GM12878 (cell line): Measurements from ENCODE around the gene SHMT1. TPM values are rescaled to one million over a fixed set of nuclear protein-coding genes. Genes with fewer than 3 reads are reported as not detected.

Experiments used
- HDAC6 ChIP-seq: fragments of 200-600 bp; sonication (generic); IDR thresholded peaks from one replicate; pipeline ENCODE4 v1.8.0; 2017; ENCODE audit warnings: antibody characterized with exemption; ENCODE audit not compliant: unreplicated experiment
- NFYA ChIP-seq: IDR thresholded peaks from 2 replicates; pipeline ENCODE4 v1.6.1; 2011; ENCODE audit warnings: low read depth, mild to moderate bottlenecking, low read length, improper control_type of control experiment, borderline replicate concordance
- PAX5 ChIP-seq: IDR thresholded peaks from 2 replicates; pipeline ENCODE4 v1.6.1; 2011; ENCODE audit warnings: low read depth, low read length, borderline replicate concordance
- STAT3 ChIP-seq: IDR thresholded peaks from 2 replicates; pipeline ENCODE4 v1.6.1; 2011; ENCODE audit warnings: low read depth, low read length, improper control_type of control experiment
- YY1 ChIP-seq: IDR thresholded peaks from 2 replicates; pipeline ENCODE4 v1.6.1; 2011; ENCODE audit warnings: low read depth, mild to moderate bottlenecking, low read length
- polyA plus RNA-seq, 11 experiments: library from polyadenylated mRNA; depleted of rRNA in 4 of 11; unstranded in 6 of 11; stranded (reverse) in 5 of 11; fragments of >200 nt; fragmentation: Nextera tagmentation in 4 of 11; fragmentation: Illumina TruSeq in 1 of 11; extraction: Ambion mirVana in 4 of 11; extraction: Trizol in 1 of 11; gene quantifications; 1 replicate in 1 of 11; 2 replicates in 10 of 11; pipeline versions ENCODE4 v1.2.1 to v1.2.3, GENCODE V29; 2011 to 2016; ENCODE audit warnings: inconsistent platforms in 2 of 11, missing spikeins in 2 of 11, low read depth in 1 of 11
- total RNA-seq, 4 experiments: library from RNA; depleted of rRNA in 3 of 4; stranded (reverse); fragments of >200 nt in 3 of 4; fragmentation: Illumina TruSeq in 1 of 4; extraction: Trizol in 1 of 4; gene quantifications; 2 replicates each; pipeline versions ENCODE4 v1.2.1 to v1.2.3, GENCODE V29; 2013 to 2021
- TF ChIP-seq, protein P1 (sequence below): IDR thresholded peaks from 2 replicates; pipeline ENCODE4 v1.6.1; 2012; ENCODE audit warnings: improper control_type of control experiment, low read depth, low read length; ENCODE audit not compliant: insufficient replicate concordance
- TF ChIP-seq, protein P2 (sequence below): fragments of 450-650 bp; conservative IDR thresholded peaks from 2 replicates; pipeline ENCODE4 v1.6.1; 2017; ENCODE audit warnings: mild to moderate bottlenecking, moderate library complexity
- TF ChIP-seq, protein P3 (sequence below): IDR thresholded peaks from 2 replicates; pipeline ENCODE4 v1.6.1; 2012; ENCODE audit warnings: low read depth, low read length, improper control_type of control experiment

Gene SHMT1
- total and polyA plus RNA-seq, 10 of the 15 experiments (the other 5 are each of a cell fraction or from before 2014, with no cell fraction given), result 5.2 to 60.1 (median 34.6) TPM

DNA sequence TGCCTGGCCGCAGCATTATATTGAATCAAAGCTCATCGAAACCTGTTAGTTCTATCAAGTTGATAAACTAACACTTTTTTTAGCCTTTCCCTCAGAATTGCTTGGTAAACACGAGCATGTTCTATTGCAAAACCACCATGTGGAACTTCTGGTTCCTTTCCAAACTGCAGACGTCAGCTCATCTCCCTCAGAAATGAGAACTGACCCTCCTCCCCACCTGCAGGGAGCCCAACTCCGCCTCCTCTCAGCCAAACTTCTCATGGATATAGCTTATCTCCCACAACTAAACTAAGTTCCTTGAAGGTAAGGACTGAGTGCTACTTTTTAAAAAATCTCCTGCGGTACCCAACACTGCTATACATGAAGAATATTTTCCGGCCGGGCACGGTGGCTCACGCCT lies 6.7 kb downstream of the SHMT1 start (continued):
- TF ChIP-seq, protein P1, sequence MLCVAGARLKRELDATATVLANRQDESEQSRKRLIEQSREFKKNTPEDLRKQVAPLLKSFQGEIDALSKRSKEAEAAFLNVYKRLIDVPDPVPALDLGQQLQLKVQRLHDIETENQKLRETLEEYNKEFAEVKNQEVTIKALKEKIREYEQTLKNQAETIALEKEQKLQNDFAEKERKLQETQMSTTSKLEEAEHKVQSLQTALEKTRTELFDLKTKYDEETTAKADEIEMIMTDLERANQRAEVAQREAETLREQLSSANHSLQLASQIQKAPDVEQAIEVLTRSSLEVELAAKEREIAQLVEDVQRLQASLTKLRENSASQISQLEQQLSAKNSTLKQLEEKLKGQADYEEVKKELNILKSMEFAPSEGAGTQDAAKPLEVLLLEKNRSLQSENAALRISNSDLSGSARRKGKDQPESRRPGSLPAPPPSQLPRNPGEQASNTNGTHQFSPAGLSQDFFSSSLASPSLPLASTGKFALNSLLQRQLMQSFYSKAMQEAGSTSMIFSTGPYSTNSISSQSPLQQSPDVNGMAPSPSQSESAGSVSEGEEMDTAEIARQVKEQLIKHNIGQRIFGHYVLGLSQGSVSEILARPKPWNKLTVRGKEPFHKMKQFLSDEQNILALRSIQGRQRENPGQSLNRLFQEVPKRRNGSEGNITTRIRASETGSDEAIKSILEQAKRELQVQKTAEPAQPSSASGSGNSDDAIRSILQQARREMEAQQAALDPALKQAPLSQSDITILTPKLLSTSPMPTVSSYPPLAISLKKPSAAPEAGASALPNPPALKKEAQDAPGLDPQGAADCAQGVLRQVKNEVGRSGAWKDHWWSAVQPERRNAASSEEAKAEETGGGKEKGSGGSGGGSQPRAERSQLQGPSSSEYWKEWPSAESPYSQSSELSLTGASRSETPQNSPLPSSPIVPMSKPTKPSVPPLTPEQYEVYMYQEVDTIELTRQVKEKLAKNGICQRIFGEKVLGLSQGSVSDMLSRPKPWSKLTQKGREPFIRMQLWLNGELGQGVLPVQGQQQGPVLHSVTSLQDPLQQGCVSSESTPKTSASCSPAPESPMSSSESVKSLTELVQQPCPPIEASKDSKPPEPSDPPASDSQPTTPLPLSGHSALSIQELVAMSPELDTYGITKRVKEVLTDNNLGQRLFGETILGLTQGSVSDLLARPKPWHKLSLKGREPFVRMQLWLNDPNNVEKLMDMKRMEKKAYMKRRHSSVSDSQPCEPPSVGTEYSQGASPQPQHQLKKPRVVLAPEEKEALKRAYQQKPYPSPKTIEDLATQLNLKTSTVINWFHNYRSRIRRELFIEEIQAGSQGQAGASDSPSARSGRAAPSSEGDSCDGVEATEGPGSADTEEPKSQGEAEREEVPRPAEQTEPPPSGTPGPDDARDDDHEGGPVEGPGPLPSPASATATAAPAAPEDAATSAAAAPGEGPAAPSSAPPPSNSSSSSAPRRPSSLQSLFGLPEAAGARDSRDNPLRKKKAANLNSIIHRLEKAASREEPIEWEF, result no peak
- TF ChIP-seq, protein P2, sequence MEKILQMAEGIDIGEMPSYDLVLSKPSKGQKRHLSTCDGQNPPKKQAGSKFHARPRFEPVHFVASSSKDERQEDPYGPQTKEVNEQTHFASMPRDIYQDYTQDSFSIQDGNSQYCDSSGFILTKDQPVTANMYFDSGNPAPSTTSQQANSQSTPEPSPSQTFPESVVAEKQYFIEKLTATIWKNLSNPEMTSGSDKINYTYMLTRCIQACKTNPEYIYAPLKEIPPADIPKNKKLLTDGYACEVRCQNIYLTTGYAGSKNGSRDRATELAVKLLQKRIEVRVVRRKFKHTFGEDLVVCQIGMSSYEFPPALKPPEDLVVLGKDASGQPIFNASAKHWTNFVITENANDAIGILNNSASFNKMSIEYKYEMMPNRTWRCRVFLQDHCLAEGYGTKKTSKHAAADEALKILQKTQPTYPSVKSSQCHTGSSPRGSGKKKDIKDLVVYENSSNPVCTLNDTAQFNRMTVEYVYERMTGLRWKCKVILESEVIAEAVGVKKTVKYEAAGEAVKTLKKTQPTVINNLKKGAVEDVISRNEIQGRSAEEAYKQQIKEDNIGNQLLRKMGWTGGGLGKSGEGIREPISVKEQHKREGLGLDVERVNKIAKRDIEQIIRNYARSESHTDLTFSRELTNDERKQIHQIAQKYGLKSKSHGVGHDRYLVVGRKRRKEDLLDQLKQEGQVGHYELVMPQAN, result no peak
- TF ChIP-seq STAT3 (no peak), PAX5 (no peak), NFYA (no peak), HDAC6 (no peak), YY1 (no peak)
- TF ChIP-seq, protein P3, sequence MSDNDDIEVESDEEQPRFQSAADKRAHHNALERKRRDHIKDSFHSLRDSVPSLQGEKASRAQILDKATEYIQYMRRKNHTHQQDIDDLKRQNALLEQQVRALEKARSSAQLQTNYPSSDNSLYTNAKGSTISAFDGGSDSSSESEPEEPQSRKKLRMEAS, result no peak
